ENCODE data around the gene PCYT2.

Gene PCYT2

DNA sequence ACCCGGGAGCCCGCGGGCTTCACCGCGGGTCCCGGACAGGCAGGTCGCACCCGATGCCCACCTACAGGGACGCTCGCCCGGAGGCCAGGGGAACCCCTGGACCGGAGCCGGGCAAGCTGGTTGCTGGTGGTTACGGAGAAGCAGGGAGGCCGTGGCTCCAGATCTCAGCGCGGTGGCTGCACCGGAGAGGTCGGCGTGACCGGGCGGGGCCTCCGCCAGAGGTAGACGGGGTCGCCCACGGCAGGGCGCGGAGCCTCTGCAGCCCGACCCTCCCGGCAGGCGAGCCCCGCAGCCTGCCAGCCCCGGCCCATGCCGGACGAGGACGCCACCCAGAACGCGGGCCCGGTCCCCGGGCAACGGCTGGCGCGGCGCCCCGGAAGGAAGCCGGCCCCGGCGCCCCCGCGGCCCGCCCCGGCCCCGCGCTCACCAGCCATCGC, 341 bp downstream of the PCYT2 start:
- TF ChIP-seq, protein P1, sequence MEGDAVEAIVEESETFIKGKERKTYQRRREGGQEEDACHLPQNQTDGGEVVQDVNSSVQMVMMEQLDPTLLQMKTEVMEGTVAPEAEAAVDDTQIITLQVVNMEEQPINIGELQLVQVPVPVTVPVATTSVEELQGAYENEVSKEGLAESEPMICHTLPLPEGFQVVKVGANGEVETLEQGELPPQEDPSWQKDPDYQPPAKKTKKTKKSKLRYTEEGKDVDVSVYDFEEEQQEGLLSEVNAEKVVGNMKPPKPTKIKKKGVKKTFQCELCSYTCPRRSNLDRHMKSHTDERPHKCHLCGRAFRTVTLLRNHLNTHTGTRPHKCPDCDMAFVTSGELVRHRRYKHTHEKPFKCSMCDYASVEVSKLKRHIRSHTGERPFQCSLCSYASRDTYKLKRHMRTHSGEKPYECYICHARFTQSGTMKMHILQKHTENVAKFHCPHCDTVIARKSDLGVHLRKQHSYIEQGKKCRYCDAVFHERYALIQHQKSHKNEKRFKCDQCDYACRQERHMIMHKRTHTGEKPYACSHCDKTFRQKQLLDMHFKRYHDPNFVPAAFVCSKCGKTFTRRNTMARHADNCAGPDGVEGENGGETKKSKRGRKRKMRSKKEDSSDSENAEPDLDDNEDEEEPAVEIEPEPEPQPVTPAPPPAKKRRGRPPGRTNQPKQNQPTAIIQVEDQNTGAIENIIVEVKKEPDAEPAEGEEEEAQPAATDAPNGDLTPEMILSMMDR (IDR thresholded peaks at IDR 0.05; ENCODE audit: unreplicated experiment in 3 of 3) = no peak
- Mint-ChIP-seq H3K4me1 (no peaks in the 10 kb centered on the region), H3K9me3 (no peaks in the 10 kb centered on the region), H3K27ac (peak overlapping the region in 1 of 3 experiments; percentile 69), H3K36me3 (ENCODE audit: low read depth) (peaks cover 13% of the 10 kb centered on the region), H3K4me3 (peak overlapping the region; percentile 84 to 90 (median 89)), H3K27me3 (ENCODE audit: low read depth) (no peaks in the 10 kb centered on the region)

DNA sequence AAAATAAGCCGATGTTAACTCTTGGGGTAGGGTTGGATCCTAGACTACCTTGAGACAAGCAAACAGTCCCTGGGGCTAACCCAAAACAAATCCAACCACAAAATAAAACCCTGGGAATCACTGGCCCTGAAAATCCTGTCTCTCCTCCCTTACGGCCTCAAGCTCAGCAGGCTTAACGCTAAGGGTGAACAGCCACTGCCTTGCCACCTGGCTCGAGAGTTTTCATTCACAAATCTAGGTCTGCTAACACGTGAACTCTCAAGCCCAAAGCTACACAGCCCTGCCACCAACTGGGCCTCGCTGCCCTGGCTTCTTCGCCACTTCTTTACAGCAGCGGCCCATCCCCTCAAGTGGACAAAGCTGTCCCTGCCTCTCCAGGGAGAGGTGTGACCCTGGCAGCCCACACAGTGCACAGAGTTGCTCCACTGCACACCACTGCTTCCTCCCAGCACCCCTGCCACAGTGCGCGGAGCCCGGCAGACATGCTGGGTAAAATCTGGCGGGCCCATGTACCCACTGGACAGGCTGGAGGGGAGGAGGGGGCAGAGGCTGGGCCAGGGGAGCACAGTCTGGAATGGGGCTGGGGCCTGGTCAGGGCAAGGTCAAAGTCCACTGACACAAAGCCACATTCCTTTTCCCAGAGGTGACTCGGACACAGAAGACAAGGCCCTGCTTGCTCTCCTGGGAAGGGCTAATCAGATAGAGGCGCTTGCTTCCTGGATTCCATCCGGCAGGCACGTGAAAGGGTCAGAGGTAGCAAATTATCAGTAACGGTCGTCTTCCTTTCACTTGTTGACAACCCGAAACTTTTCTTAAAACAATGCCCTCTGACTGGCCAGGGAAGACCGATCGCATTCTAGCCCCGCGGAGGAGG, 996 bp downstream of the PCYT2 start:
- Mint-ChIP-seq H3K4me1 (no peaks in the 10 kb centered on the region), H3K4me3 (peak overlapping the region; percentile 84 to 90 (median 89)), H3K27ac (peak overlapping the region in 1 of 3 experiments; percentile 69), H3K9me3 (no peaks in the 10 kb centered on the region), H3K27me3 (ENCODE audit: low read depth) (no peaks in the 10 kb centered on the region), H3K36me3 (ENCODE audit: low read depth) (peaks cover 10% of the 10 kb centered on the region)
- TF ChIP-seq, protein P1 (IDR thresholded peaks at IDR 0.05; ENCODE audit: unreplicated experiment in 3 of 3) = no peak

DNA sequence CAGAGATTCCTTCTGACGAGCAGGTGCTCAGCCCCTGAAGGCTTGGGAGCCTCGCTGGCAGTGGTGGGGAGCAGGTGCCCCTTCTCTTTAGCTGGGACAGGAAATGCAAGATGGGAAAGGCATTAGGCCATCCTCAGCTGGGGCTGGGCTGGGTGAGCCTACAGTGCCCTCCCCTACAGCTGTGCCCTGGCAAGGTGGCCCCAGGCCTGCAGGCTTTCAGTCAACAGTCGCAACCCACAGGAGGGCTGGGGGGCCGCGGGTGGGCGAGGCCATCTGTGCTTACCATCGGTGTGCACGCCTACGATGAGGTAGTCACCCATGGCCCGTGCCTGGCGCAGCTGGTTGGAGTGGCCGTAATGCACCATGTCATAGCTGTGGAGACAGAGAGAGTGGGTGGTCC, 2.0 kb downstream of the PCYT2 start:
- H3K9me3 Mint-ChIP-seq = no peaks in the 10 kb centered on the region
- H3K27ac Mint-ChIP-seq = no peak overlapping the region
- peak overlapping the region; percentile 57 to 90 (median 89) for H3K4me3 Mint-ChIP-seq
- no peaks in the 10 kb centered on the region for H3K27me3 Mint-ChIP-seq (ENCODE audit: low read depth)
- TF ChIP-seq, protein P1 (IDR thresholded peaks at IDR 0.05; ENCODE audit: unreplicated experiment in 3 of 3) = no peak
- peaks cover 10% of the 10 kb centered on the region for H3K36me3 Mint-ChIP-seq (ENCODE audit: low read depth)
- no peaks in the 10 kb centered on the region for H3K4me1 Mint-ChIP-seq

DNA sequence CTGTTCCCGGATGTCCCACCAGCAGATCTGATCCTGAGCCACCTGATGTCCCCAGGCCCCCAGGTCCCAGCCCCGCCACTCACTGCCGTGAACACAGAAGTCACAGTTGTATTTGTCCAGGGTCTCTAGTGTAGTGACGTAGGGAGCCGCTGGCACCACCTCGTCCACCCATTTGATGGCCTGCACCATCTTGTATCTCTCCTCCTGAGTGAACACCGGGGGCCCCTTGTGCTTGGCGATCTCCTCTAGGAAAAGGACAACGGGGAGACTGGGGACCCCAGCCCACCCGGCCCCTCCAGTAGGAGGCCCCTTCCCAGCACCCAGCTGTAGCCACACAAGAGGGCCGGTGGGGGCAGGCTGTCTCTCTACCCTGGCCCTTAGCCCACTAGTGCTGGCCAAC, 2.4 kb downstream of the PCYT2 start:
- TF ChIP-seq, protein P1 (IDR thresholded peaks at IDR 0.05; ENCODE audit: unreplicated experiment in 3 of 3) = no peak
- no peak overlapping the region for H3K27ac Mint-ChIP-seq
- no peaks in the 10 kb centered on the region for H3K4me1 Mint-ChIP-seq
- no peaks in the 10 kb centered on the region for H3K9me3 Mint-ChIP-seq
- H3K36me3 Mint-ChIP-seq (ENCODE audit: low read depth) = peaks cover 10% of the 10 kb centered on the region
- no peaks in the 10 kb centered on the region for H3K27me3 Mint-ChIP-seq (ENCODE audit: low read depth)
- no peak overlapping the region for H3K4me3 Mint-ChIP-seq

DNA sequence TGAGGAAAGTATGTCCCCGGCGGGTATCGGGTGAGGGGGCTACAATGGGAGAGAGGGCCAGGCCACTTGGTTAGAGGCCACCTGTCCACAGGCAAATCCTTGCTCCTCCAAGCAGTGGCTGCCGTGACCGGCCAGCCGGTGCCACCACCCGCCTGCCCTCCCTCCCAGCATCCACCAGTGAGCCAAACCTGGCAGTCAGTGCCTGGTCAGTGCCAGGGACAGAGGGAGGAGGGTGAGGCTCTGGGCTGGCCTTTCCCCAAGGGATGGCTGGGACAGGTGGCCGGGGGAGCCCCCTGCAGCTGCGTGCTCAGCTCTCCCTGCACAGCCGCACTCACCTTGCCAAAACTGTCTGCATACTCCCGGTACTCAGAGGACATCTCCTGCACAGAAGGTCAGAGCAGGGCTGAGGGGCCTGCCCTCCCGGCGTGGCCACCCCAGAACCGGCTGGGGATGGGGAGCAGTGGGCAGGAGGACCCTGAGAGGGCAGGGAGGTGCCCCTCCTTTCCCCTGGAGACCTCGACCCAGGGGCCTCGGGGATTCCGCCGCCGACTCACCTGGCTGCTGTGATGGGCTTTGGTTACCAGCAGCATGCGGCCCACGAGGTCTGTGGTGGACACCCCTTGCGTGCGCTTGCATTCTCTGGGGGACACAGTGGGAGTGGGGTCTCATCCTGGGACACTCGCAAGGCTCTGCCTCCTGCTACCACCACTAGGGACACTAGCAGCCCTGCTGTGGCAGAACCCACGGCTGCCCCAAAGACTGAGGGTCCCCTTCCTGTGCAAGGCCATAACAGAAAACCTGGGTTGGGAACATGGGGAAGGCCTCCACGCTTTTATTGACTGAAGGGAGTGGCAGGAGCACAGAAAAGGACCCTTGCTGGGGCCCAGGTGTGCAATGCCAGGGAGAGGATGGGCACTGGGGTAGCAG, 3.7 kb downstream of the PCYT2 start:
- Mint-ChIP-seq H3K27me3 (ENCODE audit: low read depth) (peaks cover 4% of the 10 kb centered on the region), H3K4me1 (no peaks in the 10 kb centered on the region), H3K36me3 (ENCODE audit: low read depth) (no peaks in the 10 kb centered on the region), H3K9me3 (no peaks in the 10 kb centered on the region), H3K27ac (no peak overlapping the region), H3K4me3 (no peak overlapping the region)
- TF ChIP-seq, protein P1 (IDR thresholded peaks at IDR 0.05; ENCODE audit: unreplicated experiment in 3 of 3) = no peak
